Measurements from ENCODE around the gene CNN2. TPM values are rescaled to one million over a fixed set of nuclear protein-coding genes. Genes with fewer than 3 reads are reported as not detected.

CNN2 gene
- total RNA-seq, 4 donors from 2014 or later, result 69.9 to 122 (median 79.4) TPM

GRCh38 chr19:1045247-1045603, 18.8 kb downstream of the CNN2 start:
- Histone ChIP-seq H3K36me3 (no peaks in the 10 kb centered on the region), H3K4me1 (peaks cover 0 to 29% (median 13%) of the 10 kb centered on the region in 4 donors), H3K9me3 (no peaks in the 10 kb centered on the region), H3K27ac (no peak overlapping the region), H3K4me3 (no peak overlapping the region), H3K27me3 (peaks cover 0 to 25% of the 10 kb centered on the region in 2 donors)
- 82 to 85% methylated on average over 10 of the region's 10 CpGs for WGBS, 2 donors
- no peak for DNase-seq (ENCODE audit: low spot score in 2 of 2)
- TF ChIP-seq, protein P1, sequence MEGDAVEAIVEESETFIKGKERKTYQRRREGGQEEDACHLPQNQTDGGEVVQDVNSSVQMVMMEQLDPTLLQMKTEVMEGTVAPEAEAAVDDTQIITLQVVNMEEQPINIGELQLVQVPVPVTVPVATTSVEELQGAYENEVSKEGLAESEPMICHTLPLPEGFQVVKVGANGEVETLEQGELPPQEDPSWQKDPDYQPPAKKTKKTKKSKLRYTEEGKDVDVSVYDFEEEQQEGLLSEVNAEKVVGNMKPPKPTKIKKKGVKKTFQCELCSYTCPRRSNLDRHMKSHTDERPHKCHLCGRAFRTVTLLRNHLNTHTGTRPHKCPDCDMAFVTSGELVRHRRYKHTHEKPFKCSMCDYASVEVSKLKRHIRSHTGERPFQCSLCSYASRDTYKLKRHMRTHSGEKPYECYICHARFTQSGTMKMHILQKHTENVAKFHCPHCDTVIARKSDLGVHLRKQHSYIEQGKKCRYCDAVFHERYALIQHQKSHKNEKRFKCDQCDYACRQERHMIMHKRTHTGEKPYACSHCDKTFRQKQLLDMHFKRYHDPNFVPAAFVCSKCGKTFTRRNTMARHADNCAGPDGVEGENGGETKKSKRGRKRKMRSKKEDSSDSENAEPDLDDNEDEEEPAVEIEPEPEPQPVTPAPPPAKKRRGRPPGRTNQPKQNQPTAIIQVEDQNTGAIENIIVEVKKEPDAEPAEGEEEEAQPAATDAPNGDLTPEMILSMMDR (IDR thresholded peaks at IDR 0.05), result no peak
- TF ChIP-seq EP300 (IDR thresholded peaks at IDR 0.05) (no peak), POLR2A (IDR thresholded peaks at IDR 0.05) (no peak)

- Histone ChIP-seq H3K4me3 (no peak overlapping the region), H3K9me3 (no peaks in the 10 kb centered on the region), H3K27me3 (peaks cover 0 to 23% of the 10 kb centered on the region in 2 donors), H3K36me3 (no peaks in the 10 kb centered on the region), H3K4me1 (peaks cover 0 to 20% (median 7%) of the 10 kb centered on the region in 4 donors), H3K27ac (no peak overlapping the region)
- TF ChIP-seq POLR2A (IDR thresholded peaks at IDR 0.05), result no peak
- TF ChIP-seq, protein P1 (IDR thresholded peaks at IDR 0.05), result no peak
- TF ChIP-seq EP300 (IDR thresholded peaks at IDR 0.05), result no peak
- WGBS, 2 donors, result 90 to 93% methylated on average over 17 to 18 of the region's 33 CpGs
- DNase-seq (ENCODE audit: low spot score in 2 of 2), result no peak
These were observed 19.8 kb downstream of the CNN2 start for GRCh38 chr19:1046117-1046626.

DNA sequence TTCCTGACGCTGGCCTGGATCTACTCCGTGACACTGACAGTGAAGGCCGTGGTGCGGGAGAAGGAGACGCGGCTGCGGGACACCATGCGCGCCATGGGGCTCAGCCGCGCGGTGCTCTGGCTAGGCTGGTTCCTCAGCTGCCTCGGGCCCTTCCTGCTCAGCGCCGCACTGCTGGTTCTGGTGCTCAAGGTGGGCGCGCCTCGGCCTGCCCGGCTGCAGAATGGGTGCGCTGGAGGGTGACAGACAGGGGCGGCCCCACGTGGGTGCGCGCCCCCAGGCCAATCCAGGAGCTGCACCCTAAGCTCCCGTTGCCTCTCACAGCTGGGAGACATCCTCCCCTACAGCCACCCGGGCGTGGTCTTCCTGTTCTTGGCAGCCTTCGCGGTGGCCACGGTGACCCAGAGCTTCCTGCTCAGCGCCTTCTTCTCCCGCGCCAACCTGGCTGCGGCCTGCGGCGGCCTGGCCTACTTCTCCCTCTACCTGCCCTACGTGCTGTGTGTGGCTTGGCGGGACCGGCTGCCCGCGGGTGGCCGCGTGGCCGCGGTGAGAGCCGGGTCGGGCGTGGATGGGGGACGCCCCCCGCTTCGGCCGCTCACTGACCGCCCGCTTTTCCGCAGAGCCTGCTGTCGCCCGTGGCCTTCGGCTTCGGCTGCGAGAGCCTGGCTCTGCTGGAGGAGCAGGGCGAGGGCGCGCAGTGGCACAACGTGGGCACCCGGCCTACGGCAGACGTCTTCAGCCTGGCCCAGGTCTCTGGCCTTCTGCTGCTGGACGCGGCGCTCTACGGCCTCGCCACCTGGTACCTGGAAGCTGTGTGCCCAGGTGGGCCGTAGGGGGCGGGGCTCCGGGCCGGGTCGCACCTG, 20.7 kb downstream of the CNN2 start:
- no peak for DNase-seq (ENCODE audit: low spot score in 2 of 2)
- Histone ChIP-seq H3K9me3 (no peaks in the 10 kb centered on the region), H3K27me3 (peaks cover 0 to 14% of the 10 kb centered on the region in 2 donors), H3K27ac (no peak overlapping the region), H3K4me1 (peaks cover 0 to 11% (median 2%) of the 10 kb centered on the region in 4 donors), H3K36me3 (no peaks in the 10 kb centered on the region), H3K4me3 (no peak overlapping the region)
- WGBS, 2 donors, result 91 to 94% methylated on average over 55 to 72 of the region's 77 CpGs
- TF ChIP-seq, protein P1 (IDR thresholded peaks at IDR 0.05), result no peak

- Histone ChIP-seq H3K9me3 (no peaks in the 10 kb centered on the region), H3K4me3 (no peak overlapping the region), H3K4me1 (peaks cover 0 to 4% (median 0%) of the 10 kb centered on the region in 4 donors), H3K27ac (no peak overlapping the region), H3K36me3 (no peaks in the 10 kb centered on the region), H3K27me3 (peaks cover 0 to 7% of the 10 kb centered on the region in 2 donors)
- WGBS, 2 donors, result 82 to 89% methylated on average over 13 to 18 of the region's 20 CpGs
- no peak for DNase-seq (ENCODE audit: low spot score in 2 of 2)
- TF ChIP-seq EP300 (IDR thresholded peaks at IDR 0.05) (no peak), POLR2A (IDR thresholded peaks at IDR 0.05) (no peak)
- TF ChIP-seq, protein P1 (IDR thresholded peaks at IDR 0.05), result no peak
These were observed 21.3 kb downstream of the CNN2 start for GRCh38 chr19:1047696-1048147.

GRCh38 chr19:1049106-1049505, 22.7 kb downstream of the CNN2 start:
- DNase-seq (ENCODE audit: low spot score in 2 of 2), result no peak
- no peak for TF ChIP-seq EP300 (IDR thresholded peaks at IDR 0.05)
- Histone ChIP-seq H3K9me3 (no peaks in the 10 kb centered on the region), H3K4me3 (no peak overlapping the region), H3K27me3 (no peaks in the 10 kb centered on the region), H3K27ac (no peak overlapping the region), H3K36me3 (peaks cover 0 to under 1% (median 0%) of the 10 kb centered on the region in 3 donors), H3K4me1 (no peaks in the 10 kb centered on the region)
- WGBS, 2 donors, result 60 to 75% methylated on average over 4 to 7 of the region's 17 CpGs
